Neural progenitor cell (in vitro differentiated cells): Measurements from ENCODE around the gene RTN4RL1.

Experiments used
- CTCF ChIP-seq: fragments of 200-600 bp; sonication (generic); IDR thresholded peaks from 2 replicates; pipeline ENCODE4 v1.5.1; 2017; ENCODE audit warnings: antibody characterized with exemption, mild to moderate bottlenecking
- EZH2 ChIP-seq: fragments of 200-600 bp; sonication (generic); IDR thresholded peaks from 2 replicates; pipeline ENCODE4 v1.6.1; 2017; ENCODE audit warnings: antibody characterized with exemption, mild to moderate bottlenecking, moderate library complexity
- EZH2phosphoT487 ChIP-seq: fragments of 200-600 bp; sonication (generic); IDR thresholded peaks from 2 replicates; pipeline ENCODE4 v1.6.1; 2017; ENCODE audit warnings: antibody characterized with exemption

- TF ChIP-seq CTCF (no peak), EZH2 (no peak), EZH2phosphoT487 (no peak)
These were observed 9.0 kb upstream of the RTN4RL1 start for GRCh38 chr17:2034157-2034556.
